ENCODE data around the gene CAPN1.
"Not testable (repeated sequence)": the region's sequence is repeated elsewhere in the genome, so short reads cannot be mapped to it uniquely, and the experiment has no call there.

The CAPN1 gene

GRCh38 chr11:65221026-65221425 is 39.3 kb downstream of the CAPN1 start:
- no peak for DNase-seq

DNA sequence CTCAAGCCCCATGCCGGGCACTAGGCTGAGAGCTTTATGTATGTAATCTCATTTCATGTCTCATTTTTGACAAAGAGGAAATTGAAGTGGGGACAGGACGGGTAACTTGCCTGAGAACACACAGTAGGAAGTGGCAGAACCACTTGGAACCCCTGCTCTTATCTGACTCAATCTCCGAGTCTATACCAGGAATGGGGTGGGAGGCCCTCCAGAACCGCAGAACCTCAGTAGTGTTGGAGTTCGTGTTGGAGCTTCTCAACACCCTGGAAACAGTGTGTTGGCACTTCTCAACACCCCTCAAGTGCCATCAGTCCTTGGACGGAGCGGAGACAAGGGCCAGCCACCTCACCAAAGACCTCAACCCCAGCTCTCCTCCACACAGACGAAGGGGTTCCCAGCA is 41.3 kb downstream of the CAPN1 start:
- no peak for DNase-seq

DNA sequence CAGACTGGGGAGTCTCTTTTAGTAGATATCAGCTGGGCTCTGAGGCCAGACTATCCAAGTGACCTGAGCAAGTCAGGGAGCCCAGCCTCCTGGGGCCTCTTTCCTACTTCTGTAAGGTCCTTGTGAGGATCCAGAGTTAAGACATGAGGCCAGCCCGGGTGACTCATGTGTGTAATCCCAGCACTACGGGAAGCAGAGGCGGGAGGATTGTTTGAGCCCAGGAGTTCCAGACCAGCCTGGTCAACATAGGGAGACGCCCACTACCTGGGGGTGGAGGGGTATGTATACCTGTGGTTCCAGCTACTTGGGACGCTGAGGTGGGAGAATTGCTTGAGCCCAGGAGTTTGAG is 43.2 kb downstream of the CAPN1 start:
- no peak for DNase-seq

GRCh38 chr11:65225279-65226102 is 43.8 kb downstream of the CAPN1 start:
- peak; percentile 69 for DNase-seq

DNA sequence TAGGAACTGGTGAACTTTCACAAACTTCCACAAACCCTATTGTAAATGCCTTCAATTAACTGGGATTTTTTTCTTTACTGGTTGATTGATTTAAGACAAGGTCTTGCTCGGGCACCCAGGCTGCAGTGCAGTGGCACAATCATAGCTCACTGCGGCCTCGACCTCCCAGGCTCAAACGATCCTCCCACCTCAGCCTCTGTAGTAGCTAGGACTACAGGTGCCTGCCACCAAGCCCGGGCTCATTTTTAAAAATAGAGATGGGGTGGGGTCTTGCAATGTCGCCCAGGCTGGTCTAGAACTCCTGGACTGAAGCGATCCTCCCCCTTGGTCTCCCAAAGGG is 44.3 kb downstream of the CAPN1 start:
- DNase-seq, result no peak

- DNase-seq, result no peak
Observed at GRCh38 chr11:65227879-65228278, 46.2 kb downstream of the CAPN1 start.

DNA sequence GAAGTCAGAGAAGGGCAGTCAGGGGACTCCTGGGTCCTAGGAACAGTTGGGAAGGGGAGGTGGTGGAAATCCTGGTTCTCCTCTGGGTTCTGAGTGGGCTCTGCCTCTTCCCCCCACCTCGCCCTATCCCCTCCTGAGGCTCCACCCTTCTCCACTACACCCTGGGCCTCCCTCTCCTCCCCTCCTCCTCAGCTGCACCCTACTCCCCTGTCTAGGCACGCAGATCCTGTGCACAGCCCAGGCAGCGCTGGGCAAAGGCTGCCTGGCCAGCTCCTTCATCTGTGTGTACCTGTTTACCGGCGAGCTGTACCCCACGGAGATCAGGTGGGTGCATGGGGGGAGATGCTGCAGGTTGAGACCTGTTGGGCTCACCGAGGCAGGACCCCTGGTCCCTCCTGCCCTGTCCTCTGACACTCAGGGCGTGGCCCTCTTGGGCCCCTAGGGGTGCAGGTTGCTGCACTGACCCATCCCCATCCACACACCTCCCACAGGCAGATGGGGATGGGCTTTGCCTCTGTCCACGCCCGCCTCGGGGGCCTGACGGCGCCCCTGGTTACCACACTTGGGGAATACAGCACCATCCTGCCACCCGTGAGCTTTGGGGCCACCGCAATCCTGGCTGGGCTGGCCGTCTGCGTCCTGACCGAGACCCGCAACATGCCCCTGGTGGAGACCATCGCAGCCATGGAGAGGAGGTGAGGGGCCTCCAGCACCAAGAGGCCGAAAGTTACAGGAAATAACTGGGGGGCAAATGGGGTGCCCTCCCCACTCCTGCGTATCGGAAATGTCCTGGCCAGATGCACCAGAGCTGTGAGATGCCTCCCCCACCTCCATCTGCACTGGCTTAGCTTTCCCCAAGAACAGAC is 54.7 kb downstream of the CAPN1 start:
- no peak for DNase-seq

DNA sequence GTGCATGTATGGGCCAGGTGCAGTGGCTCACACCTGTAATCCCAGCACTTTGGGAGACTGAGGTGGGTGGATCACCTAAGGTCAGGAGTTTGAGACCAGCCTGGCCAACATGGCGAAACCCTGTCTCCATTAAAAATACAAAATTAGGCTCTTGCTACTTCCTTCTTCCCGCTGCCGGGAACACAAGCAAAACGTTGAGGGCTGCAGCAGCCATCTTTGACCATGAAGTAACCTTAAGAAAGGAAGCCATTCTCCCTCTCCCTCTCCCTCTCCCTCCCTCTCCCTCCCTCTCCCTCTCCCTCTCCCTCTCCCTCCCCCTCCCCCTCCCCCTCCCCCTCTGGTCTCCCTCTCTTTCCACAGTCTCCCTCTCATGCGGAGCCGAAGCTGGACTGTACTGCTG is 56.6 kb downstream of the CAPN1 start:
- not testable (repeated sequence) for DNase-seq

DNA sequence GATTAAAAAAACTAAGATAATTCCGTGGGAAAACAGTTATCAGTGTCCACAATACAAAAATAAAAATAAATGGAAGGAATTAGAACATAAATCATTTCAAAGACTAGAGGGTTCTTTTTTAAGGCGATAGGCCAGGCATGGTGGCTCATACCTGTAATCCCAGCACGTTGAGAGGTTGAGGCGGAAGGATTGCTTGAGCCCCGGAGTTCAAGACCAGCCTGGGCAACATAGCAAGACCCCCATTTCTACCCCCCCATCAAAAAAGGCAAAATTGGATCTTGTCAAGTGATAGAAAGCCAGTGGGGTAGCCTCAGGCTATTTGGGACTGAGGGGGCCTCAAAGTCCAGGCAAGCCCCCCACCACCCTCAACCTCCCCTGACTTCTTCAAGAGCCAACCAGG is 59.4 kb downstream of the CAPN1 start:
- no peak for DNase-seq

DNA sequence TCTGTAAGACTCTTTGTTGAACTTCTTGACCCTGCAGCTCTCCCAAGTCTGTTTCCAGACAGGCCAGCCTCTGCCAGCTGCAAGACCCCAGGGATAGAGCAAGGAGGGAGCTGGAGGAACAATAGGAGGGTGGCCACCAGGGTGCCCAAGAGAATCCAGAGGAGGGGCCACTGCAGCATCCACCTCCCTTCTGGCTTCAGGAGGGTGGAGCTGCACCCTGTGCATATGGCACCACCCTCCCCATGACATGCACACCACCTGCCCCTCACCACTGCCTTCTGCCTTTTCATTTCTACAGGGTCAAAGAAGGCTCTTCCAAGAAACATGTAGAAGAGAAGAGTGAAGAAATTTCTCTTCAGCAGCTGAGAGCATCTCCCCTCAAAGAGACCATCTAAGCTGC is 60.0 kb downstream of the CAPN1 start:
- DNase-seq, result no peak

DNA sequence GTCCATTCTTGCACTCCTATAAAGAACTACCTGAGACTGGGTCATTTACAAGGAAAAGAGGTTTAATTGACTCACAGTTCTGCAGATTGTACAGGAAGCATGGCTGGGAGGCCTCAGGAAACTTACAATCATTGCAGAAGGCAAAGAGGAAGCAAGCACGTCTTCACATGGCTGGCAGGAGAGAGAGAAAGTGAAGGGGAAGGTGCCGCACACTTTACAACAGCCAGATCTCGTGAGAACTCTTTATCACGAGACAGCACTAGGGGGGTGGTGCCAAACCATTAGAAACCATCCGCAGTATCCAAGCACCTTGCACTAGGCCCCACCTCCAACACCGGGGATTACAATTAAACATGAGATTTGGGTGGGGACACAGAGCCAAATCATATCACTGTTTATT is 60.7 kb downstream of the CAPN1 start:
- DNase-seq, result no peak

GRCh38 chr11:65243797-65244196 is 62.1 kb downstream of the CAPN1 start:
- no peak for DNase-seq

- DNase-seq, result not testable (repeated sequence)
Observed at GRCh38 chr11:65245046-65245445, 63.3 kb downstream of the CAPN1 start.

- DNase-seq, result no peak
Observed at GRCh38 chr11:65246506-65246905, 64.8 kb downstream of the CAPN1 start.

DNA sequence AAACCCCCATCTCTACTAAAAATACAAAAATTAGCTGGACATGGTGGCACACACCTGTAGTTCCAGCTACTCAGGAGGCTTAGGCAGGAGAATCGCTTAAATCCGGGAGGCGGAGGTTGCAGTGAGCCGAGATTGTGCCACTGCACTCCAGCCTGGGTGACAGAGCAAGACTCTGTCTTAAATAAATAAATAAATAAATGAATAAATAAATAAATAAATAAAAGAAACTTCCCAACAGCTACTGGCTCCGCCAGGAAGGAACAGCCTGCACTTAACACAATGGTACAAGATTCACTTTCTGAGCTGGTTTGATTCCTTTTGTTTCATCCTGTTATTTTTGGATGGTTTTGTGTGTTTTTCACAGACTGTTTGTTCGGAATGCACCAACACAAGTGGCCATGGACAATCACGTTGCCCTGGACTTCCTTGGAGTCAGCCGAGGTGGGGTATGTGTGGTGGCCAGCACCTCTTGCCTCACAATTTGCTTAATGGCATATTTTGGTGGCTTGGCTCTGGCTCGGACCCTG is 66.5 kb downstream of the CAPN1 start:
- DNase-seq, result not testable (repeated sequence)

GRCh38 chr11:65251476-65251875 is 69.7 kb downstream of the CAPN1 start:
- no peak for DNase-seq

- DNase-seq, result no peak
Observed at GRCh38 chr11:65254724-65255123, 73.0 kb downstream of the CAPN1 start.

- no peak for DNase-seq
Observed at GRCh38 chr11:65258988-65259387, 77.3 kb downstream of the CAPN1 start.

DNA sequence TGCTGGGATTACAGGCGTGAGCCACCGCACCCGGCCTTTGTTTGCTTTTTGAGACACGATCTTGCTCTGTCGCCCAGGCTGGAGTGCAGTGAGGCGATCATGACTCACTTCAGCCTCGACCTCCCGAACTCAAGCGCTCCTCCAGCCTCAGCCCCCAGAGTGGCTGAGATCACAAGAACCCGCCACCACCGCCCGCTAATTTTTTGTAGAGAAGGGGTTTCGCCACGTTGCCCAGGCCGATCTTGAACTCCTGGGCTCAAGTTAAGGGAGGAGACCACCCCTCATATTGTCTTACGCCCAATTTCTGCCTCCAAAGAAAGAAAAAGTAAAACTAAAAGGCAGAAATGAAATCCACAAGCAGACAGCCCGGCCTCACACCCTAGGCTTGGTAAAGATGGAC is 78.6 kb downstream of the CAPN1 start:
- no peak for DNase-seq

GRCh38 chr11:65260756-65261590 is 79.2 kb downstream of the CAPN1 start:
- no peak for DNase-seq

Measured in activated CD4-positive, alpha-beta T cell treated with anti-CD3 and anti-CD28 coated beads for 48 hours (primary cell).